HepG2 (cell line): ENCODE measurements around the gene RASD1. TPM values are rescaled to one million over a fixed set of nuclear protein-coding genes. Genes with fewer than 3 reads are reported as not detected.

Source experiments
- BCL6 ChIP-seq: IDR thresholded peaks from 2 replicates; pipeline ENCODE4 v1.6.1; 2016; ENCODE audit warnings: missing genetic modification reagents, missing compliant biosample characterization
- CCDC6 ChIP-seq: sonication (generic); formaldehyde crosslinking; IDR thresholded peaks from 2 replicates; pipeline ENCODE4 v1.8.1; 2022; ENCODE audit warnings: mild to moderate bottlenecking, missing genetic modification reagents, moderate library complexity
- HDAC2 ChIP-seq: sonication (generic); formaldehyde crosslinking; IDR thresholded peaks from 2 replicates; pipeline ENCODE4 v1.4.0; 2020; ENCODE audit warnings: missing genetic modification reagents
- KMT2B ChIP-seq: IDR thresholded peaks from 2 replicates; pipeline ENCODE4 v1.6.1; 2016; ENCODE audit warnings: missing genetic modification reagents, missing compliant biosample characterization
- NFYC ChIP-seq: IDR thresholded peaks from 2 replicates; pipeline ENCODE4 v1.6.1; 2016; ENCODE audit warnings: missing genetic modification reagents, missing compliant biosample characterization
- NRL ChIP-seq: sonication (generic); formaldehyde crosslinking; IDR thresholded peaks from 2 replicates; pipeline ENCODE4 v1.5.0; 2020; ENCODE audit warnings: missing genetic modification reagents, mild to moderate bottlenecking, moderate library complexity, borderline replicate concordance
- REPIN1 ChIP-seq: sonication (generic); formaldehyde crosslinking; IDR thresholded peaks from 2 replicates; pipeline ENCODE4 v1.8.0; 2022; ENCODE audit warnings: missing genetic modification reagents, low read depth, mild to moderate bottlenecking, borderline replicate concordance
- TBX3 ChIP-seq: fragments of 450-650 bp; IDR thresholded peaks from 2 replicates; pipeline ENCODE4 v1.6.1; 2017; ENCODE audit warnings: antibody characterized with exemption, mild to moderate bottlenecking, inconsistent platforms, borderline replicate concordance
- ZFP62 ChIP-seq: sonication (generic); formaldehyde crosslinking; IDR thresholded peaks from 2 replicates; pipeline ENCODE4 v1.4.0; 2020; ENCODE audit warnings: missing genetic modification reagents
- ZNF124 ChIP-seq: sonication (generic); formaldehyde crosslinking; IDR thresholded peaks from 2 replicates; pipeline ENCODE4 v1.4.0; 2020; ENCODE audit warnings: missing genetic modification reagents
- ZNF207 ChIP-seq: fragments of 450-650 bp; IDR thresholded peaks from 2 replicates; pipeline ENCODE4 v1.6.1; 2016; ENCODE audit warnings: antibody characterized with exemption, borderline replicate concordance
- ZNF569 ChIP-seq: sonication (generic); formaldehyde crosslinking; IDR thresholded peaks from 2 replicates; pipeline ENCODE4 v1.5.0; 2020; ENCODE audit warnings: mild to moderate bottlenecking, missing genetic modification reagents, moderate library complexity, borderline replicate concordance
- polyA plus RNA-seq, 8 experiments: library from polyadenylated mRNA; depleted of rRNA in 3 of 8; stranded (reverse) in 7 of 8; unstranded in 1 of 8; fragments of >200 nt; fragmentation: Illumina TruSeq in 4 of 8; extraction: Trizol in 4 of 8; gene quantifications; 2 replicates each; pipeline versions ENCODE4 v1.2.1 to v1.2.3, GENCODE V29; 2011 to 2016; ENCODE audit warnings: low read depth in 4 of 8, missing spikeins in 1 of 8, mixed read lengths in 1 of 8; ENCODE audit not compliant: insufficient read depth in 1 of 8
- total RNA-seq, 5 experiments: library from RNA; depleted of rRNA; stranded (reverse); fragments of >200 nt; fragmentation: Illumina TruSeq; extraction: Trizol; gene quantifications; 2 replicates each; pipeline ENCODE4 v1.2.3, GENCODE V29; 2016; ENCODE audit warnings: low read depth in 1 of 5
- TF ChIP-seq, protein P1 (sequence below): sonication (generic); formaldehyde crosslinking; IDR thresholded peaks from 2 replicates; pipeline ENCODE4 v1.5.0; 2020; ENCODE audit warnings: mild to moderate bottlenecking, missing genetic modification reagents
- TF ChIP-seq, protein P2 (sequence below): sonication (generic); formaldehyde crosslinking; IDR thresholded peaks from 2 replicates; pipeline ENCODE4 v1.4.0; 2020; ENCODE audit warnings: missing genetic modification reagents

The RASD1 gene
- total and polyA plus RNA-seq, 2 of the 13 experiments (the other 11 are each of a cell fraction or from before 2014, with no cell fraction given) = 1.6 to 4.2 TPM

GRCh38 chr17:17538417-17539391 is 42.5 kb upstream of the RASD1 start (continued):
- TF ChIP-seq, protein P1, sequence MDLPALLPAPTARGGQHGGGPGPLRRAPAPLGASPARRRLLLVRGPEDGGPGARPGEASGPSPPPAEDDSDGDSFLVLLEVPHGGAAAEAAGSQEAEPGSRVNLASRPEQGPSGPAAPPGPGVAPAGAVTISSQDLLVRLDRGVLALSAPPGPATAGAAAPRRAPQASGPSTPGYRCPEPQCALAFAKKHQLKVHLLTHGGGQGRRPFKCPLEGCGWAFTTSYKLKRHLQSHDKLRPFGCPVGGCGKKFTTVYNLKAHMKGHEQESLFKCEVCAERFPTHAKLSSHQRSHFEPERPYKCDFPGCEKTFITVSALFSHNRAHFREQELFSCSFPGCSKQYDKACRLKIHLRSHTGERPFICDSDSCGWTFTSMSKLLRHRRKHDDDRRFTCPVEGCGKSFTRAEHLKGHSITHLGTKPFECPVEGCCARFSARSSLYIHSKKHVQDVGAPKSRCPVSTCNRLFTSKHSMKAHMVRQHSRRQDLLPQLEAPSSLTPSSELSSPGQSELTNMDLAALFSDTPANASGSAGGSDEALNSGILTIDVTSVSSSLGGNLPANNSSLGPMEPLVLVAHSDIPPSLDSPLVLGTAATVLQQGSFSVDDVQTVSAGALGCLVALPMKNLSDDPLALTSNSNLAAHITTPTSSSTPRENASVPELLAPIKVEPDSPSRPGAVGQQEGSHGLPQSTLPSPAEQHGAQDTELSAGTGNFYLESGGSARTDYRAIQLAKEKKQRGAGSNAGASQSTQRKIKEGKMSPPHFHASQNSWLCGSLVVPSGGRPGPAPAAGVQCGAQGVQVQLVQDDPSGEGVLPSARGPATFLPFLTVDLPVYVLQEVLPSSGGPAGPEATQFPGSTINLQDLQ (CRISPR knock-in tag) = no peak
- no peak for TF ChIP-seq ZNF207
- TF ChIP-seq HDAC2 (CRISPR knock-in tag) = peak; percentile 91; the same call in 1 of the 2 replicates
- no peak for TF ChIP-seq ZNF569 (CRISPR knock-in tag)
- no peak for TF ChIP-seq NRL (CRISPR knock-in tag)
- peak; percentile 84; the same call in 1 of the 2 replicates for TF ChIP-seq ZNF124 (CRISPR knock-in tag)
- no peak for TF ChIP-seq CCDC6 (CRISPR knock-in tag)
- TF ChIP-seq REPIN1 (CRISPR knock-in tag) = peak; percentile 54; the same call in 1 of the 2 replicates
- TF ChIP-seq TBX3 = peak; percentile 85
- TF ChIP-seq NFYC (CRISPR knock-in tag) = peak; percentile 34; the same call in 1 of the 2 replicates
- peak; percentile 94 for TF ChIP-seq BCL6 (CRISPR knock-in tag)
- TF ChIP-seq, protein P2, sequence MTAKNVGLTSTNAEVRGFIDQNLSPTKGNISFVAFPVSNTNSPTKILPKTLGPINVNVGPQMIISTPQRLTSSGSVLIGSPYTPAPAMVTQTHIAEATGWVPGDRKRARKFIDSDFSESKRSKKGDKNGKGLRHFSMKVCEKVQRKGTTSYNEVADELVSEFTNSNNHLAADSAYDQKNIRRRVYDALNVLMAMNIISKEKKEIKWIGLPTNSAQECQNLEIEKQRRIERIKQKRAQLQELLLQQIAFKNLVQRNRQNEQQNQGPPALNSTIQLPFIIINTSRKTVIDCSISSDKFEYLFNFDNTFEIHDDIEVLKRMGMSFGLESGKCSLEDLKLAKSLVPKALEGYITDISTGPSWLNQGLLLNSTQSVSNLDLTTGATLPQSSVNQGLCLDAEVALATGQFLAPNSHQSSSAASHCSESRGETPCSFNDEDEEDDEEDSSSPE = no peak; the same call in 1 of the 2 replicates
- TF ChIP-seq KMT2B = no peak
- TF ChIP-seq ZFP62 (CRISPR knock-in tag) = no peak
